HepG2 (cell line): ENCODE results near the gene C2orf78.

ENCODE experiments used
- MAZ ChIP-seq, 2 experiments: sonication (generic) in 1 of 2; formaldehyde crosslinking in 1 of 2; IDR thresholded peaks; 2 replicates each; pipeline versions ENCODE4 v1.5.0 to v1.6.1; 2012 to 2020; ENCODE audit warnings: low read depth in 2 of 2, mild to moderate bottlenecking in 2 of 2, borderline replicate concordance in 1 of 2, improper control_type of control experiment in 1 of 2, low read length in 1 of 2, missing genetic modification reagents in 1 of 2, moderate library complexity in 1 of 2
- ZNF331 ChIP-seq: sonication (generic); formaldehyde crosslinking; IDR thresholded peaks from 2 replicates; pipeline ENCODE4 v1.4.0; 2020; ENCODE audit warnings: missing genetic modification reagents

DNA sequence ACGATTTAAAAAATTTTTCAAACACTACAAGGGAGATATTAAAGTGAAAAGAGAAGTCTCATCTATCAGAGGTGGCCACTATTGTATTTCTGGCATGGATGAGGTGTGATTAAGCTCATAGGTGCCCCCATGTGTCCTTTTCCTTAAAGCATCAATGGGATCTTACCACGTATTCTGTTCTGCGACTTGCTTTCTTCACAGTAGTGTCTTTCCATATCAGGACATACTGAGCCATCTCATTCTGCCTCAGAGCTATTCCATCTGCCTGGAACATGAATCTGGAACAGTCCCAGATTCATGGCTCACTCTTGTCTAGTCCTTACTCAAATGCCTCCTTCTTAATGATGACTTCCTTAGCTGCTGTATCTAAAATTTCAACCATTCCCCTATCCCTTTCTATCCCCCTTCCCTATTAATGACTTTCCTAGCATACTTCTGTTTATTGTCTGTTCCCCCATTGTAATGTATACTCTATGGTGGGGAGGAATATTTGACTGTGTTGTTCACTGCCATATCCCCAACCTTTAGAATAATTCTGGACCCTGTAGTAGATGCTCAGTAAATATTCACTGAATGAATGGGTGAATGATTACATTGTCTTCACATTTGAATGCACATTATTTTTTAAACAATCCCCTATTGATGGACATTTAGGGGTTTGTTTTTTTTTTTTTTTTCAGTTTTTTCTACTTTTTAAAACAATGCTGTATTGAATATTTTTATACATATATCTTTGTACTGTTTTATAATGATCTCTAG lies 55.8 kb downstream of the C2orf78 start:
- TF ChIP-seq MAZ (IDR thresholded peaks at IDR 0.05; ENCODE audit: borderline replicate concordance, low read depth, low read length) (no peak), MAZ (CRISPR knock-in tag; IDR thresholded peaks at IDR 0.05; ENCODE audit: low read depth) (no peak), ZNF331 (CRISPR knock-in tag) (no peak)
